HG03457 (cell line): Measurements from ENCODE around the gene CA10.

ENCODE experiments used
- ATAC-seq: cut with Tn5 transposase; IDR thresholded peaks from one replicate; pipeline ENCODE4 v1.9.1; 2021; ENCODE audit warnings: moderate number of reproducible peaks; ENCODE audit not compliant: unreplicated experiment

Gene CA10

DNA sequence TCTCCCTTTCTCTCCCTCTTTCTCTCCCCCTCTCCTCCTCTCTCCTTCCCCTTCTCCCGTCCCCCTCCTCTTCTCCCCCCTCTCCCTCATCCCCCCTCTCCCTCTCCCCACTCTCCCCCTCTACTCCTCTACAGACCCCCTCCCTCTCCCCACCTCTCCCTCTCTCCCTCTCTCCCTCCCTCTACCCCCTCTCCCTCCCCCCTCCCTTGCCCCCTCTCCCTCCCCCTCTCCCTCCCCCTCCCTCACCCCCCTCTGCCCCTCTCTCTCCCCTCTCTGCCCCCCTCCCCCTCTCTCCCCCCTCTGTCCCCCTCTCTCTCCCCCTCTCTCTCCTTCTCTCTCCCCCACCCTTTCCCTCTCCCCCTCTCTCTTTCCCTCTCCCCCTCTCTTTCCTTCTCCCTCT is 545.3 kb downstream of the CA10 start:
- ATAC-seq: no peak

DNA sequence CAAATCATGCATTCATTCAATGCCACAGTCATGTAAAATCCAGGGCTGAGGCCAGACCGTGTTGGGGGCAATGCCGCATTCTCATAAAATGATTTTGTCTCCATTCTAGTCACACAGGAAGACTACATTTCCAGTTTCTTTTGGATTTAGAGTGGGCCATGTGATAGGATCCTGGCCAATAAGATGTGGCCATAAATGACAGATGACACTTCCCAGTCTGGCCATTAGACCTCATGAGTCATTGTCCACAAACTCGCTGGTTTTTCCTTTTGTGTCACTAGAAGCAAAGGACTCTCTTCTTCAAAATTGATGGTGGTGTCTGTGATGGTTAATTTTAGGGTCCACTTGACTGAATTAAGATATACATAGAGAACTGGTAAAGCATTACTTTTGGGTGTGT is 545.8 kb downstream of the CA10 start:
- ATAC-seq: no peak

DNA sequence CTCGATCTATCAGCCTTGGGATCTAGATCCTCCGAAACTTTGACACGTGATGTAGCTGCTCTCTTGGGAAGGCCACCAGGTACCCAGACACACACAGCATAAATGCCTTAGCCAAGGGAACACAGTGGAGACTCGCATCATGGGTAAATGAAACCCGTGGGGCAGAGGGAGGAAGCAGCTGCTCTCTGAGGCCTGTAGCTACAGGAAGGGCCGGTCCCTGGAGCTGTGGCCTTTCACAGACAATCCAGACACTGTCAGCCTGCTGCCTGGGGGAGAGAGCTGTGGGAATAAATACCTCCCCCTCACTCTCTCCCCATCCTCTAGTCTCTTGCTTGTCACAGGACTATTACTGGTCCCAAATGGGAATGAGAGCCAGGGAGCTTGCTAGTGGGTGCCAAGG is 546.9 kb downstream of the CA10 start:
- ATAC-seq: no peak

DNA sequence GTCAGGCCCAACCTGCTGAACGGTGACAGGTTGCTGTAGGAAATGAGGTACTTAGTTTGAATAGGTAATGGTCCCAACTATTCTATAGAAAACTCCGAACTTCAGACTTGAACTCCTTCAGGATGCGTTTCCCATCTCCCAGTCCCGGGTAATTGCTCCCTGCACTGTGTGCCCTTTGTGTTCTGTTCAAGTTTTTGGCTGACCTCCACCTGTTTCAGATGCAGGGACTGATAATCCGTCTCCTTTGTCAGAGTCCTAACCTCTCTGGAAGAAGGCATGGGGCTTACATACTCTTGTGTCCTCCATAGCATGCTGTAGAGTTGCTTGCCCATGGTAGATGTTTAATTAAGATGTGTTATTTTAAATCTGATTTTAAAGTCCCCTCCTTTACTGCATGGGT is 547.7 kb downstream of the CA10 start:
- ATAC-seq: no peak

DNA sequence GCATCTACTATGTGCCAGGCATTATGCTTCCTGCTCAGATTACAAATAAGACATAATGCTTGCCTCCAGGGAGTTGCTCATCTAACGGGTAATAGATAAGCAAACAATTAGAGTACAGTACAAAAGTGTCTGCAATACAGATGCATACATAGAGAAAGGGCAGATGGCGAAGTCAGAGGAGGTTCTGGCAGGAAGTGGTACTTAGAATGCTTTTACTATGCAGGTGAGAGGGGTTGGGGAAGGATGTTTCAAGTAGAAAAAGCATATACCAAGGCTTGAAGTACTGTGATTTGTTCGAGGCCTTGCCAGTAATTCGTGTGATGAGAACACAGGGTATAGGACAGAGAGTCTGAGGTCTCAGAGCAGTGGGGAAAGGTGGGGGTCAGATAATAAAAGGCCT is 548.4 kb downstream of the CA10 start:
- ATAC-seq: no peak

DNA sequence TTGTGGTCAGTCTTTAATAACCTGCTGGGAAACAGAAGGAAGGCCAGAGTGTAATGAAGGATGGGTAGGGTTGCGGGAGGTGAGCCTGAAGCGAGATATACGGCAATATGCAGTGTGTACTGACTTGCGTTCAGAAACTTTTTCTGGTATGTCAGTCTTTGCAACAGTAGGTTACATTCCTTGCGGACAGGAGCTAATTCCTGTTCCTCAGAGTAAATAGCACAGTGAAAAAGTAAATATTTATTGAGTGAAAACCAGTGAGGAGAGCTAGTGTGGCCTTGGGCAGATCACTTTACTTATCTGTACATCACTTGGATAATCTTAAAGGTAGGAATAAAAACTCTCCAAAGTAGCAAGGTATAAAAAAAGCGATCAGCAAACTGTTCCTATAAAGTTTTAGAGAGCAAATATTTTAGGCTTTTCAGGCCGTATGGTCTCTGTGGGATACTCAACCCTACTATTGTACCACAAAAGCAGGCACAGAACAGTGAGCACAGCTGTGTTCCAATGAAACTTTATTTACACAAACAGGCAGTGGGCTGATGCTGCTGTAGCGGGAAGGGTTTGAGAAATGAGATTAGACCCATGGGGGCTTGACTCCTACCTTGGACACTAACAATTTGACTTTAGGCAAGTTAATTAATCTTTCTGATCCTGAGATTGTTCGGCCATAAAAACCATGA is 550.1 kb downstream of the CA10 start:
- ATAC-seq: no peak

DNA sequence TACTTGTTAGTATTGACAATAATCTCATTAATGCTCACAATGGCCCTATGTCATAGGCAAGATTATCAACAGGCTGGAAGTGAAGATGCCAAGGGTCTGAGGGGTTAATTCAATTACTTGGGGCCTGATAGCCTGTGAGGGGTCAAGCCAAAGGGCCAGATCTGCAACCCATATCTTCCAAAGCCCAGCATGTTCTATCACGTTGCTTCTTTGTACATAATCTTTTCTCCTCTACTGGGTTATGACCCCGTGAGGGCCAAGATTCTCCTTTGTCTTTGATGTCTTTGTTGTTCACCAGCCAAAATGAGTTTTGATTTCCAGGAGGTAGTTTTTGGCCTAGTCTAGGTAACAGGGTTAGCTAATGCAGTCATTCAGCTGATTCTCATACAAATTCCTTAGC is 551.0 kb downstream of the CA10 start:
- ATAC-seq: no peak

DNA sequence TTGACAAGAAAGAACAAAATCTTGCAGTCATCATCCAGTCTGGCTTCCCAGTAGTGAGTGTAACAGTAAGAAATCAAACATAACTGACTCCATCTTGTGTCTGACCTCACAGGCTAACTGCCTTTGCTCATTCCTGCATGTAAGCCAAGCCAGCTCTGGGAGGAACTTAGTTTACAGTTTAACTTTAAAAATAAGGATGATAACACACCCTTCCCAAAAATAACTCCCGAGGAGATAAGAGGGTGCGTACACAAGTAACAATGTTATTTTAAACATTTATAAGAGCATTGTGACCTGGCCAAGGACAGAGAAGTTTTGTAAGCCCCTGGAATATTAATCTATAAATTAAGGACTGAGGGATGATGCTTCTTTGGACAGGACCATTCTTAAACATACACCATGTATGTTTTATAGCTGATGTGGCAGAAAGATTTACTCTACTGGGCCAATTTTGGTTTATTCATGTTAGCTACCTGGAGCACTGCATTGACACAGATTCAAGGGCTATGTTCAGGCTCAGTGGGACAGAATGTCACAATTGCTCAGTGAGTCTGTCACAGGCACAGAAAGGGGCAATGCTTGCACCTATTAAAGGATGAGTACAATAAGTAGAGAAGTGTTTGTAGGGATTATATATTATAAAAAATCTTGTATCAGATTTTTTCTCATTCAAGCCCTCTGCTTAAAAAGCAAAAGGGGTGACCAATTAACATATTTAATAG is 554.1 kb downstream of the CA10 start:
- no peak for ATAC-seq

DNA sequence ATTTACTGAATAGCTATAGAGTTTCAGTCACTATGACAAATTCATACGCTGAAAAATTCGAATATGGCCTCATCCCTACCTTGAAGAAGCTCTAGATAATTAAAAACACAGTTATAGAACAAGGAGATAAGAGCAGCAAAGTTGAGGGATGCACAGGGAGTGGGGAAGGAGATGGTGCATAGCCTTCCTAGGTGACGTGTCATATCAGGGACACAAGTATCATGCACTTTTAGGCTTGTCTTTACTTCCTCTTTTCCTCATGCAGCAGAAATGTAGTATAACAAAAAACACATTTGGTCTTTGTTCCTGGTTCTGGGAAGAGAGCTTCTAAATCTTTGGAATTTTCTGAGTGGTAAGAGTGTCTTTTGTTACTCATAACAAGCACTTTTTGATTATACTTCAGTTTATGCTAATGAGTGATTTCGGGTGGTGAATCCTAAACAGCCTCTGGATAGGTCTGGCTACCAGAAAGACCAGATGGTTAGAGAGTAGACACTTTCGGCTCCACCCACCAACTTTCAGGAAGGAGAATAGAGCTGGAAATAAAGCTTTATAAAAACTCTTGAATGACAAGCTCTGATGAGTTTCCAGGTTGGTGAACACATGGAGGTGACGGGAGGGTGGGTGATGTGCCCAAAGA is 556.8 kb downstream of the CA10 start:
- no peak for ATAC-seq

DNA sequence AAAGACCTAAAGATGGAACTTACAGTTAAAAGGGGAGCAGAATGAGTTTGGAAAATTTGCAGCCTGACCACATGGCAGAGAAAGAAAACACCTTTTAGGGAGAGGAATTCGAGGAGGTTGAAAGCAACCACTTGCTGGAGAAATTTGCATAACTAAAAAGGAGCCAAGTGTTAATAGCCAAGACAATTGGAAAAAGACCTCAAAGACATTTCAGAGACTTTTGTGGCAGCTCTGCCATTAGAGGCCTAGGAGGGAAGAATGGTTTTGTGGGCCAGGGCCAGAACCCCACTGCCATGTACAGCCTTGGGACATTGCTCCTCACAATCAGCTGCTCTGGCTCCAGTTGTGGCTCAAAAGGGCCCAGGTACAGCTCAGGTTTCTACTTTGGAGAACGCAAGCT is 559.7 kb downstream of the CA10 start:
- no peak for ATAC-seq

DNA sequence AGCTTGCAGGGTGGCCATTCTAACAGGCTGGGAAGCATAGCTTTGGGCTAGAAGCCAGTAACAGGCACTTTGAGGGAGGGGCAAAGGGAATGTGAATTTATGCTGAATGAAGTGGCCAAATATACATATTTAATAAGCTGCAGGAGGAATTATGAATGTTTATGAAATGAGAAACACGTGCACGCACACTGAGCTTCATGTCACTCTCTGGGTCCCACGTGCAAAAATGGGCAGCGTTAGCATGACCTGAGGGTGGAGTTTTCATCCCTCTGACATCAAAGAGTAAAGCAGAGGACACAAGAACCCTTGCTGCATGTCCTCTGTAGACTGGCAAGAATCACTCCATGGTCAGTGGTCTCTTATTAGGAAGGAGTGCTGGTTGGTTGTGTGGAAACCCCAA is 561.2 kb downstream of the CA10 start:
- ATAC-seq: no peak

DNA sequence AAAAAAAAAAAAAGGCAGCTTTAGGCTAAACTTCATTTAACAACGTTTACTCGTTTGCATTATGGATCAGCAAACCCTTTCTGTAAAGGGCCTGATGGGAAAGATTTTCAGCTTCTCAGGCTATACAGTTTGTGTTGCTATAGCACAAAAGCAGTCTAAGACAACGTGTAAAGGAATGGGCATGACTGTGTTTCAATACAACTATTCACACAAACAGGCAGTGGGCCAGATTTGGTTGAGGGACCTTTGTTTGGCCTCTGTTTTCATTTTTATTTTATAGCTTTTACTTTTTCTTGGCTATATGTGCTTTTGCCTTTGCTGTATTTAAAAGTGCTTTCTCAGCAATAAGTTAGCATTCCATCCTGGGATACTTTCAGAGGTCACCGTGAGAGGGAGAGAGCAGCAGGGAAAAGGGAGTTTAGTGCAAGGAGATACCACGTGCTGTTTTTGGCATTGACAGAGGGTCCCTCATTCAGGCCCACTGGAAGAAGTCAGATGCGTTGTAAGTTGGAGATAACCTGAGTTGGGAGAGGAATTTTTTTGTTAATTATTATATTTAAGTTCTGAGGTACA is 562.6 kb downstream of the CA10 start:
- no peak for ATAC-seq

DNA sequence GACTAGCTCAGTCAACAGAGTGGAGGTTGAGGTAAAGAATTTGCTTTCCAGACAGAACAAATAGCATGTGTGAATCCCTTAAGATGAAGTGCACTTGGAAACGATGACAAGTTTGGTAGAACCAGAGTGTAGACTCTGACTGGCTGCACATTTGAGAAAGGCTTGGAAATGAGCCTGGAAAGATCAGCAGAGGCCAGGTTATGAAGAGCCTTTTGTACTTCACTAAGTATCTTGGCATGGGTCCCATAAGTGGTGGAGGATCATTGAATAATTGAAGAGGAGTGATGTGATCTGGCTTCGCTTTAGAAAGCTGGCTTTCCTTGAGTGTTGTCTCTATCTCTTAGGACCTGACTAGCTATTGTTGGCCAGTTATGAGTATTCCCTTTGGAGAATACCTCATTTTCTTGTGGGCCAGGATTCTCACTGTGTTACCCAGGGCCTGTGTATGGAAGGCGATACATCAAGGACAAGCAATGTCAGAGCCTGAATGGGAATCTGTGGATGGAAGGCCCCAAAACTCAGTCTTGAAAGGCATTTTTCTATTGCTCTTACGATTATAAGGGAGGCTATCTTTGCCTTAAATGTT is 568.4 kb downstream of the CA10 start:
- ATAC-seq: no peak

DNA sequence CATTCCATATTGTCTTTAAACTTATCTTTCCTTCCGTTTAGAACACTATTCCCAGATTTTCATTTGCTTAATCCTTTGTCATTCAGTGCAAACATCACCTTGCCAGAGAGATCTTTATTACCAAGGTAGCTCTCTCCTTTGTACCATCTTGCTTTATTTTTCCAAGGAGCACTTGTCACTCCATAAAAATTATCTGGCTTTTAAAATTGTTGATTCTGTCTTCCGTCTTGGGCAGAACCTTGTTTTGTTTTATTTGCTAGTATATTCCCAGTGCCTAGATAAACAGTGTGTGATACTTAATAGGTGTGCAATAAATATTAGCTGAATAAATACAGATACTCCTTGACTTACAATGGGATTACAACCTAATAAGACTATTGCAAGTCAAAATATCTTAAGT is 570.5 kb downstream of the CA10 start:
- no peak for ATAC-seq

DNA sequence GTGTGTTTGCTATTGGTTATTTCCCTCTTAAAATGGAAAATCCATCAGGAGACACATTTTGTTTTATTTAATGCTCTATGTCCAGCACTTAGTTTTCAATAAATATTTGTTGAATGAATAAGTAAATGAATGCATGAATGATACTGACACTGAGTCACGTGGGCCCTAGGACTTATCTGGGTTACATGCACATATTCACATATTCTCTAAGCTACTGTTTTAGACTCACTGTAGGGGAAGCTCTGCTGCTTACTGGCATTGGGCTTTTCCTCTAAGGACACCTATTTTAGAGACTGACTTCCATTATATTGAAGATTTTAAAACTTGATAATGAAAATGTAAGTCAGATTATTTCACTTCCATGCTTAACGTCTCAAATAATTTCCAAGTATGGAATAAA is 571.0 kb downstream of the CA10 start:
- no peak for ATAC-seq

DNA sequence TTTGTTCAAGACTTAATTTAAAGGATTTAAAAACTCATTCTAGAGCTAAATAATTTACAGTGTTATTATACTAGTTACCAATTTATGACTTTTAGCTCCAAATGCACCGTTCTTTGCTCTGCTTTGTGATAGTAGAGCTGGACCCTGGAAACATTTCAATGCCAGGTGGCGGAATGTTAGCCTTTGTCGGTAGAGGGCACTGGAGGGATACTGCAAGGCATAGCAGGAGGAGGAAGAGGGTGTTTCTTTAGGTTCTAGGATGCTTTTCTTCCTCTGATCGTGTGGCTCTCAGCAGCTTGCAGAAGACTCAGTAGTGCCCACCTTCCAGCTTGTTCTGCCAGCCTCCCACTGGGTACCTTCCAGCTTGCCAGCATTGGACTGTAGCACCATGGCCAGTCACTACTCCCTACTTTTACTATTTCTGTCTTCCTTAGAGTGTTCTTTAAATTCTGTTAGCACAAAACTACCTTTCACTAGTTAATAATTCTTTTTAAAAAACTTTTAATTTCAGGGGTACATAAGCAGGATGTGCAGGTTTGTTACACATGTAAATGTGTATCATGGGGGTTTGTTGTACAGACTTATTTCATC is 572.9 kb downstream of the CA10 start:
- no peak for ATAC-seq

DNA sequence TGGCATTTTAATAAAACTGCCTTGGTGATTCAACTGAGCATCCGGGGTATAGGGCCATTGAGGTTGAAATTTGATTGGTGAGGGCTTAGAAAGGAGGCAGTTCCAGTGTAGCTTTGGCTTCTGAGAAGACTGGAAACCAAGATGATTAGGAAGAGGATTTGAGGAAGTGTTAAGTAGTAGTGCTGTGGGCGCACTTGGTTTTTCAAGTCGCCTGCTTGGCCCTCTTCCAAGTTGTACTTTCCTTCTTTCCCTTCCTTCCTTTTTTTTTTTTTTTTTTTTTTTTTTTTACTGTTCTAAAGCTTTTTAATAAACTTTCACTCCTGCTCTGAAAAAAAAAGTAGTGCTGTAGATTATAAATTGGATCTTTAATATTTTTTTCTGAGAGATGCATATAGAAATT is 577.6 kb downstream of the CA10 start:
- ATAC-seq: no peak
